Endothelial cell (in vitro differentiated cells): Measurements from ENCODE around the gene POLR2E. TPM values are rescaled to one million over a fixed set of nuclear protein-coding genes. Genes with fewer than 3 reads are reported as not detected.

Source experiments
- DNase-seq: peaks from one replicate; pipeline ENCODE4 v3.0.0; 2021; ENCODE audit warnings: low spot score
- H3K27ac Mint-ChIP-seq: one replicate; pipeline ENCODE4 v1.8.0; 2021; ENCODE audit warnings: mixed read lengths, inconsistent platforms; ENCODE audit not compliant: unreplicated experiment
- H3K27me3 Mint-ChIP-seq: one replicate; pipeline ENCODE4 v1.8.0; 2021; ENCODE audit warnings: mild to moderate bottlenecking, moderate library complexity, mixed read lengths, inconsistent platforms; ENCODE audit not compliant: unreplicated experiment
- H3K36me3 Mint-ChIP-seq: one replicate; pipeline ENCODE4 v1.8.0; 2021; ENCODE audit warnings: mild to moderate bottlenecking, low read depth, mixed read lengths, inconsistent platforms; ENCODE audit not compliant: unreplicated experiment
- H3K4me1 Mint-ChIP-seq: one replicate; pipeline ENCODE4 v1.8.0; 2021; ENCODE audit warnings: mild to moderate bottlenecking, mixed read lengths, inconsistent platforms; ENCODE audit not compliant: unreplicated experiment
- H3K4me3 Mint-ChIP-seq: one replicate; pipeline ENCODE4 v1.8.0; 2021; ENCODE audit warnings: mild to moderate bottlenecking, mixed read lengths, inconsistent platforms; ENCODE audit not compliant: unreplicated experiment
- H3K9me3 Mint-ChIP-seq: one replicate; pipeline ENCODE4 v1.8.0; 2021; ENCODE audit warnings: mixed read lengths, inconsistent platforms; ENCODE audit not compliant: unreplicated experiment
- CTCF ChIP-seq: fragments of 200-600 bp; sonication (generic); IDR thresholded peaks from one replicate; pipeline ENCODE4 v1.5.0; 2021; ENCODE audit warnings: antibody characterized with exemption; ENCODE audit not compliant: unreplicated experiment
- total RNA-seq: library from RNA; stranded (reverse); fragmentation: NEBNext Ultra II Directional; extraction: Animal tissue kit (Norgen Biotek cat#: 25700); gene quantifications from one replicate; pipeline ENCODE4 v1.2.1, GENCODE V29; 2021; ENCODE audit not compliant: unreplicated experiment

Gene POLR2E
- total RNA-seq, 1 donor from 2014 or later = 166 TPM

- H3K4me3 Mint-ChIP-seq = peak overlapping the region; percentile 94
- peaks cover 28% of the 10 kb centered on the region for H3K27me3 Mint-ChIP-seq
- peaks cover 25% of the 10 kb centered on the region for H3K36me3 Mint-ChIP-seq
- H3K9me3 Mint-ChIP-seq = no peaks in the 10 kb centered on the region
- no peak for TF ChIP-seq CTCF
- peak; percentile 83 for DNase-seq
- peak overlapping the region; percentile 74 for H3K27ac Mint-ChIP-seq
- peaks cover 17% of the 10 kb centered on the region for H3K4me1 Mint-ChIP-seq
Observed at GRCh38 chr19:1040476-1041271, 54.5 kb downstream of the POLR2E start.

GRCh38 chr19:1039646-1040475 is 55.3 kb downstream of the POLR2E start, which contains the start of gene ABCA7:
ABCA7 (plus strand) TSS chr19:1040107; CDS start chr19:1041362, 1,255 bp downstream.
- peak within 1 kb of the TSS; percentile 74 for H3K27ac Mint-ChIP-seq
- peaks cover 29% of the 10 kb centered on the region for H3K36me3 Mint-ChIP-seq
- TF ChIP-seq CTCF = no peak
- peak within 1 kb of the TSS; percentile 94 for H3K4me3 Mint-ChIP-seq
- H3K9me3 Mint-ChIP-seq = no peaks in the 10 kb centered on the region
- peaks cover 30% of the 10 kb centered on the region for H3K27me3 Mint-ChIP-seq
- DNase-seq = peak; percentile 99
- peaks cover 17% of the 10 kb centered on the region for H3K4me1 Mint-ChIP-seq

GRCh38 chr19:1038978-1039645 is 56.1 kb downstream of the POLR2E start:
- Mint-ChIP-seq H3K27ac (peak overlapping the region; percentile 70), H3K36me3 (peaks cover 29% of the 10 kb centered on the region), H3K27me3 (peaks cover 28% of the 10 kb centered on the region), H3K4me3 (peak overlapping the region; percentile 85), H3K4me1 (peaks cover 17% of the 10 kb centered on the region), H3K9me3 (no peaks in the 10 kb centered on the region)
- DNase-seq = no peak
- TF ChIP-seq CTCF = no peak

- H3K27ac Mint-ChIP-seq = no peak overlapping the region
- TF ChIP-seq CTCF = no peak
- H3K4me3 Mint-ChIP-seq = peak overlapping the region; percentile 2
- H3K9me3 Mint-ChIP-seq = no peaks in the 10 kb centered on the region
- no peak for DNase-seq
- H3K27me3 Mint-ChIP-seq = peaks cover 35% of the 10 kb centered on the region
- H3K36me3 Mint-ChIP-seq = peaks cover 32% of the 10 kb centered on the region
- peaks cover 17% of the 10 kb centered on the region for H3K4me1 Mint-ChIP-seq
Observed at GRCh38 chr19:1037621-1038064, 57.5 kb downstream of the POLR2E start.

Other genes starting within 250 kb of the POLR2E start
- gene ELANE, start 243.1 kb downstream of the POLR2E start, total RNA-seq = not detected
- gene CFD, start 235.7 kb downstream of the POLR2E start, total RNA-seq = 0.46 TPM
- 66.5 TPM for gene MED16, start 202.2 kb downstream of the POLR2E start, total RNA-seq
- not detected for gene RNU6-9, start 201.9 kb downstream of the POLR2E start, total RNA-seq
- gene R3HDM4, start 182.2 kb downstream of the POLR2E start, total RNA-seq = 40.6 TPM
- not detected for gene KISS1R, start 178.0 kb downstream of the POLR2E start, total RNA-seq
- gene ARID3A, start 169.3 kb downstream of the POLR2E start, total RNA-seq = 108 TPM
- 53.1 TPM for gene WDR18, start 111.0 kb downstream of the POLR2E start, total RNA-seq
- 0.95 TPM for gene GRIN3B, start 95.0 kb downstream of the POLR2E start, total RNA-seq
- 182 TPM for gene TMEM259, start 74.3 kb downstream of the POLR2E start, total RNA-seq
- not detected for gene RNU6-2, start 73.9 kb downstream of the POLR2E start, total RNA-seq
- 456 TPM for gene CNN2, start 68.8 kb downstream of the POLR2E start, total RNA-seq
- gene ABCA7, start 55.3 kb downstream of the POLR2E start, total RNA-seq = 16.3 TPM
- gene ARHGAP45, start 28.2 kb downstream of the POLR2E start, total RNA-seq = 2.4 TPM
- gene GPX4, start 8.6 kb upstream of the POLR2E start, total RNA-seq = 330 TPM
- 46.4 TPM for gene SBNO2, start 78.9 kb upstream of the POLR2E start, total RNA-seq
- 63.9 TPM for gene STK11, start 110.4 kb upstream of the POLR2E start, total RNA-seq
- 10.4 TPM for gene CBARP, start 142.6 kb upstream of the POLR2E start, total RNA-seq
- 175 TPM for gene ATP5F1D, start 146.4 kb upstream of the POLR2E start, total RNA-seq
- gene MIDN, start 153.2 kb upstream of the POLR2E start, total RNA-seq = 204 TPM
- 315 TPM for gene CIRBP, start 174.0 kb upstream of the POLR2E start, total RNA-seq
- gene FAM174C, start 180.2 kb upstream of the POLR2E start, total RNA-seq = 22.7 TPM
- 14.6 TPM for gene EFNA2, start 190.5 kb upstream of the POLR2E start, total RNA-seq